Liver (tissue), 3 donors: ENCODE measurements around the gene HTT-AS.

Experiments
- GABPA ChIP-seq, 2 donors: IDR thresholded peaks in 1 of 2; conservative IDR thresholded peaks in 1 of 2; 2 replicates each; pipeline ENCODE4 v1.6.1; 2016; ENCODE audit warnings: antibody characterized with exemption in 2 of 2, mild to moderate bottlenecking in 1 of 2, moderate library complexity in 1 of 2
- JUND ChIP-seq, 2 donors: IDR thresholded peaks; 2 replicates each; pipeline ENCODE4 v1.6.1; 2016; ENCODE audit warnings: antibody characterized with exemption in 2 of 2
- RAD21 ChIP-seq, 2 donors: IDR thresholded peaks; 2 replicates each; pipeline ENCODE4 v1.6.1; 2016; ENCODE audit warnings: antibody characterized with exemption in 2 of 2, mild to moderate bottlenecking in 2 of 2
- TAF1 ChIP-seq: conservative IDR thresholded peaks from 2 replicates; pipeline ENCODE4 v1.6.1; 2016; ENCODE audit warnings: antibody characterized with exemption, mild to moderate bottlenecking
- YY1 ChIP-seq: IDR thresholded peaks from 2 replicates; pipeline ENCODE4 v1.6.1; 2016; ENCODE audit warnings: antibody characterized with exemption, mild to moderate bottlenecking
- TF ChIP-seq, protein P1 (sequence below): fragments of 150-350 bp; IDR thresholded peaks from 2 replicates; pipeline ENCODE4 v1.5.1; 2017; ENCODE audit warnings: improper control_type of control experiment, low read depth, low read length; ENCODE audit not compliant: missing input control
- TF ChIP-seq, protein P2 (sequence below): IDR thresholded peaks from 2 replicates; pipeline ENCODE4 v1.6.1; 2016; ENCODE audit warnings: antibody characterized with exemption
- donor health status: healthy.
- donor health status: healthy.

DNA sequence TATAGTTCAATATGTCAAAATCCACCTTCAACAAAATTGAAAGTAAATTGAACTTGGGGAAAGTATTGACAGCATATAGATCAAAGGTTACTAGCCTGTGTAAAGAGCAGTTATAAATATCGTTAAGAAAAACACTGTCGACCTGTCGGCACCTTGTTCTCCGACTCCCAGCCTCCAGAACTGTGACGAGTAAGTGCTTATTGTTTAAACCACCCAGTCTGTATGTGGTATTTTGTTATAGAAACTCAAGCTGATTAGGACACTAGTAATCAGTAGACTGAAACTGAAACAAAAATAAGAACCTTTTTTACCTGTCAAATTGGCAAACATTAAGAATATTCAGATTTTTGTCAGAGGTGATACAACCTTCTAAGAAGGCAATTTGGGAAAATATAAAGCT lies 17.1 kb upstream of the HTT-AS start:
- TF ChIP-seq JUND (IDR thresholded peaks at IDR 0.05) (no peak), TAF1 (no peak), RAD21 (IDR thresholded peaks at IDR 0.05) (no peak), YY1 (no peak), GABPA (IDR thresholded peaks at IDR 0.05 in 1 of 2, conservative IDR thresholded peaks at IDR 0.05 in 1 of 2) (no peak)
- TF ChIP-seq, protein P1, sequence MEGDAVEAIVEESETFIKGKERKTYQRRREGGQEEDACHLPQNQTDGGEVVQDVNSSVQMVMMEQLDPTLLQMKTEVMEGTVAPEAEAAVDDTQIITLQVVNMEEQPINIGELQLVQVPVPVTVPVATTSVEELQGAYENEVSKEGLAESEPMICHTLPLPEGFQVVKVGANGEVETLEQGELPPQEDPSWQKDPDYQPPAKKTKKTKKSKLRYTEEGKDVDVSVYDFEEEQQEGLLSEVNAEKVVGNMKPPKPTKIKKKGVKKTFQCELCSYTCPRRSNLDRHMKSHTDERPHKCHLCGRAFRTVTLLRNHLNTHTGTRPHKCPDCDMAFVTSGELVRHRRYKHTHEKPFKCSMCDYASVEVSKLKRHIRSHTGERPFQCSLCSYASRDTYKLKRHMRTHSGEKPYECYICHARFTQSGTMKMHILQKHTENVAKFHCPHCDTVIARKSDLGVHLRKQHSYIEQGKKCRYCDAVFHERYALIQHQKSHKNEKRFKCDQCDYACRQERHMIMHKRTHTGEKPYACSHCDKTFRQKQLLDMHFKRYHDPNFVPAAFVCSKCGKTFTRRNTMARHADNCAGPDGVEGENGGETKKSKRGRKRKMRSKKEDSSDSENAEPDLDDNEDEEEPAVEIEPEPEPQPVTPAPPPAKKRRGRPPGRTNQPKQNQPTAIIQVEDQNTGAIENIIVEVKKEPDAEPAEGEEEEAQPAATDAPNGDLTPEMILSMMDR = no peak
- TF ChIP-seq, protein P2, sequence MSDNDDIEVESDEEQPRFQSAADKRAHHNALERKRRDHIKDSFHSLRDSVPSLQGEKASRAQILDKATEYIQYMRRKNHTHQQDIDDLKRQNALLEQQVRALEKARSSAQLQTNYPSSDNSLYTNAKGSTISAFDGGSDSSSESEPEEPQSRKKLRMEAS = no peak
